ENCODE data around the gene RAB4B. TPM values are rescaled to one million over a fixed set of nuclear protein-coding genes. Genes with fewer than 3 reads are reported as not detected.

RAB4B gene
- total and polyA plus RNA-seq, 2 donors (not counting 1 experiment from before 2014, with no cell fraction given), result 10.6 to 12.8 TPM

DNA sequence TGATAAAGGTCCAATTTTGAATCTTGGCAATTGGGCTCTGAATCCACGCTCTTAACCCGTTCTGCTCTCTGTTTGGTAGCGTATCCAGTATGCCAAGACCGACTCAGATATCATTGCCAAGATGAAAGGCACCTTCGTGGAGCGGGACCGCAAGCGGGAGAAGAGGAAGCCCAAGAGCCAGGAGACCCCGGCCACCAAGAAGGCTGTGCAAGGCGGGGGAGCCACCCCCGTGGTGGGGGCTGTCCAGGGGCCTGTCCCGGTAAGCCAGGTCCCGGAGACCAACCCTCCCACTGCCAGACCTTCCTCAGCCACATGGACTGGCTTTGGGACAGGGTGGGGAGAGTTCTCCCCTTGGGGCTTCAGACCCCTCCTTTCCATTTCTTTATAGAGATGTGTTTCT lies 18.7 kb upstream of the RAB4B start:
- no peak overlapping the region for H3K27ac ChIP-seq (ENCODE audit: insufficient read depth, low read length)
- no peak overlapping the region for H2AFZ ChIP-seq (ENCODE audit: low read length)
- H3K27me3 ChIP-seq (ENCODE audit: control insufficient read depth, insufficient read depth, low read length), result no peaks in the 10 kb centered on the region
- no peak overlapping the region for H3K4me2 ChIP-seq (ENCODE audit: extremely low read depth, insufficient read depth, low read length)
- no peak overlapping the region for H3K9ac ChIP-seq (ENCODE audit: insufficient read depth, low read length)
- no peaks in the 10 kb centered on the region for H3K9me3 ChIP-seq (ENCODE audit: control insufficient read depth, insufficient read depth, low read depth, low read length)
- peaks cover 2% of the 10 kb centered on the region for H3K4me1 ChIP-seq (ENCODE audit: control insufficient read depth, extremely low read depth, insufficient read depth, low read length)
- no peaks in the 10 kb centered on the region for H4K20me1 ChIP-seq (ENCODE audit: control insufficient read depth, extremely low read depth, insufficient read depth, low read length)
- H3K4me3 ChIP-seq (replicated peaks in 1 of 4; ENCODE audit: control extremely low read depth in 1 of 4, insufficient read depth in 1 of 4, low read depth in 3 of 4, low read length in 4 of 4), result no peak overlapping the region
- TF ChIP-seq CTCF (conservative IDR thresholded peaks at IDR 0.05 in 1 of 2, IDR thresholded peaks at IDR 0.05 in 1 of 2; ENCODE audit: low read depth in 1 of 2, low read length in 2 of 2) (no peak), EZH2 (IDR thresholded peaks at IDR 0.05; ENCODE audit: low read length, missing control alignments) (no peak)
- no peak for DNase-seq (ENCODE audit: low read depth in 2 of 2)
- H3K79me2 ChIP-seq (ENCODE audit: control insufficient read depth, insufficient read depth, low read length), result peaks cover 33% of the 10 kb centered on the region
- peaks cover 44% of the 10 kb centered on the region for H3K36me3 ChIP-seq (ENCODE audit: control insufficient read depth, insufficient read depth, low read length)

DNA sequence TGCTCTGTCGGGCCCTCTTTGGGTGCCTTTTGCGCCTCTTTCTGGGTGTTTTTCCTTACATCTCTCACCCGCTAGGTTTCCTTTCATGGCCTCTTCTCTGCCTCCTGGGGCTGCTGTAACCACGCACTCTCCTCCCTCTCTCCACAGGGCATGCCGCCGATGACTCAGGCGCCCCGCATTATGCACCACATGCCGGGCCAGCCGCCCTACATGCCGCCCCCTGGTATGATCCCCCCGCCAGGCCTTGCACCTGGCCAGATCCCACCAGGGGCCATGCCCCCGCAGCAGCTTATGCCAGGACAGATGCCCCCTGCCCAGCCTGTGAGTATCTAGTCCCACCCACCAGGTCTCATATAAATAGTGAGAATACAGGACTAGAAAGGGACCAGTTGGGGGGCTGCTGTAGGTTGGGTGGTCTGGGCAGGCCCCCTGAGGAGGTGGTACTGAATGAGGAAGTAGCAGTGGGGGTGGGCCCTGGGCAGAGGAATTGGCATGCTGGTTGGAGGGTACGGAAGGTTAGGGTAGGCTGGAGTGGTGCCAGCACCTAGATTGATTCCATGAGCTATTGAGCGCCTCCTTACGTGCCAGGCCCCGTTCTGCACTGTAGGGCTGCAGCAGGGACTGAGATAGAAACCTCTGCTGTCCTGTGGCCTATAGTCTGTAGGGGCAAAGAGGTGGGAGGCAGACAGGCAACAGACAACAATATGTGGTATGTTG lies 15.1 kb upstream of the RAB4B start:
- H3K4me2 ChIP-seq (ENCODE audit: extremely low read depth, insufficient read depth, low read length), result no peak overlapping the region
- no peaks in the 10 kb centered on the region for H3K27me3 ChIP-seq (ENCODE audit: control insufficient read depth, insufficient read depth, low read length)
- H3K4me1 ChIP-seq (ENCODE audit: control insufficient read depth, extremely low read depth, insufficient read depth, low read length), result no peaks in the 10 kb centered on the region
- H3K79me2 ChIP-seq (ENCODE audit: control insufficient read depth, insufficient read depth, low read length), result peaks cover 3% of the 10 kb centered on the region
- no peak overlapping the region for H3K9ac ChIP-seq (ENCODE audit: insufficient read depth, low read length)
- H3K27ac ChIP-seq (ENCODE audit: insufficient read depth, low read length), result no peak overlapping the region
- H3K36me3 ChIP-seq (ENCODE audit: control insufficient read depth, insufficient read depth, low read length), result peaks cover 42% of the 10 kb centered on the region
- H2AFZ ChIP-seq (ENCODE audit: low read length), result no peak overlapping the region
- peak in 1 of 2 donors; percentile 53 for DNase-seq (ENCODE audit: low read depth in 2 of 2)
- no peak overlapping the region for H3K4me3 ChIP-seq (replicated peaks in 1 of 4; ENCODE audit: control extremely low read depth in 1 of 4, insufficient read depth in 1 of 4, low read depth in 3 of 4, low read length in 4 of 4)
- TF ChIP-seq CTCF (conservative IDR thresholded peaks at IDR 0.05 in 1 of 2, IDR thresholded peaks at IDR 0.05 in 1 of 2; ENCODE audit: low read depth in 1 of 2, low read length in 2 of 2) (no peak), EZH2 (IDR thresholded peaks at IDR 0.05; ENCODE audit: low read length, missing control alignments) (no peak)
- H4K20me1 ChIP-seq (ENCODE audit: control insufficient read depth, extremely low read depth, insufficient read depth, low read length), result no peaks in the 10 kb centered on the region
- no peaks in the 10 kb centered on the region for H3K9me3 ChIP-seq (ENCODE audit: control insufficient read depth, insufficient read depth, low read depth, low read length)

- no peaks in the 10 kb centered on the region for H3K27me3 ChIP-seq (ENCODE audit: control insufficient read depth, insufficient read depth, low read length)
- no peaks in the 10 kb centered on the region for H3K9me3 ChIP-seq (ENCODE audit: control insufficient read depth, insufficient read depth, low read depth, low read length)
- no peaks in the 10 kb centered on the region for H3K79me2 ChIP-seq (ENCODE audit: control insufficient read depth, insufficient read depth, low read length)
- no peak overlapping the region for H3K27ac ChIP-seq (ENCODE audit: insufficient read depth, low read length)
- no peak overlapping the region for H2AFZ ChIP-seq (ENCODE audit: low read length)
- no peaks in the 10 kb centered on the region for H3K4me1 ChIP-seq (ENCODE audit: control insufficient read depth, extremely low read depth, insufficient read depth, low read length)
- no peak overlapping the region for H3K4me3 ChIP-seq (replicated peaks in 1 of 4; ENCODE audit: control extremely low read depth in 1 of 4, insufficient read depth in 1 of 4, low read depth in 3 of 4, low read length in 4 of 4)
- H3K9ac ChIP-seq (ENCODE audit: insufficient read depth, low read length), result no peak overlapping the region
- no peaks in the 10 kb centered on the region for H4K20me1 ChIP-seq (ENCODE audit: control insufficient read depth, extremely low read depth, insufficient read depth, low read length)
- no peak for DNase-seq (ENCODE audit: low read depth in 2 of 2)
- H3K4me2 ChIP-seq (ENCODE audit: extremely low read depth, insufficient read depth, low read length), result no peak overlapping the region
- no peak for TF ChIP-seq CTCF (conservative IDR thresholded peaks at IDR 0.05 in 1 of 2, IDR thresholded peaks at IDR 0.05 in 1 of 2; ENCODE audit: low read depth in 1 of 2, low read length in 2 of 2)
- peaks cover 39% of the 10 kb centered on the region for H3K36me3 ChIP-seq (ENCODE audit: control insufficient read depth, insufficient read depth, low read length)
Observed at GRCh38 chr19:40763526-40763925, 14.5 kb upstream of the RAB4B start.
